ENCODE data around the gene RAI2.
A peak's percentile ranks its signal among the peaks of the same experiment; 100 is the strongest.

The RAI2 gene

GRCh38 chrX:17829566-17829965 lies 31.5 kb downstream of the RAI2 start:
- DNase-seq (ENCODE audit: low read depth), result no peak

DNA sequence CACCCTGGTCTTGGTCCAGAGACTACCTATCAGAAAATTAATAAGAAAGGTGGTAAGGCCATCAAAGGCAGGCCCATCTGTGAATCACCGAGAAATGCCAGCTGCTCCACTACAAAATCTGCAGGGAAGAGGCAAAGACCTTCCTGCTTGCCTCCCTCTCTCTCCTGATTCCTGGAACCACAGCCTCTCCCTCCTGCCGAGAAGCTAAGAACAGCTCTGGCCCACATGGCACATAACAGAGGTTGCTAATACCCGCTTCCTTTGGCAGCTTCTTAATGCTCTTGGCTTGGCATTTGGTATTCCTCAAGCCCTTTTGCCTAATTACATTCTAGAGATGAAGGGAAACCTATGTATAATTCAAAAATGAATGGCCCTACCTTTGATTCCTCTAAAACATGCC lies 32.9 kb downstream of the RAI2 start:
- DNase-seq (ENCODE audit: low read depth), result no peak

DNA sequence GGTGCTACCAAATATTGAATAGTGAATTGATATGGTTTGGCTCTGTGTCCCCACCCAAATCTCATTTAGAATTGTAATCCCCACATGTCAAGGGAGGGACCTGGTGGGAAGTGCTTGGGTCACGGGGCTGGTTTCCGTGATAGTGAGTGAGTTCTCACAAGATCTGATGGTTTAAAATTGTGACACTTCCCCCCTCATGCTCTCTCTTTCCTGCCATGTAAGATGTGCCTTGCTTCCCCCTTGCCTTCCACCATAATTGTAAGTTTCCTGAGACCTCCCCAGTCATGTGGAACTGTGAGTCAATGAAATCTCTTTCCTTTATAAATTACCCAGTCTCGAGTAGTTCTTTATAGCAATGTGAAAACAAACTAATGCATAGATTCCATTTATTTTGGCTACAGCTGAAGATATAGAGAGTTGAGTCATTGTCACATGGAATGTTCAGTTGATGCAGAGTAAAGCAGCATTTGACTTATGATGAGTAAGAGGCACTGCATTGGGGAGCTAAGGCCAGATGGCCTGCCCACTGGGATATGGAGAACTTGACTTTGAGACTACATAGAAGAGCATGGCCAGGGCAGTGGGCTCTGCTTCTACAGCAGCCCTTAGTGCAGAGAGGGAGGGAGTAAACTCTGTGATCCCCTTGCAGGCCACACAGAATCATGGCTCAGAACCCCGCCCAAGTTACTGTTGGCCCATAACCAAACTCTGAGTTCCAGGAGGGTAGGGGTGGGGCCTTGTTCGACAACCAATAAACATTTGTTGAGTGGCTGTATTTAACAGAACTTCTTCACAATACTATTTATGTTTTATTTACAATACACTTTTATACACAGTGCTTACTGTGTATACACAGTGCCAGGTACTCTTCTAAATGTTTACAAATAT lies 34.2 kb downstream of the RAI2 start:
- DNase-seq (ENCODE audit: low read depth), result peak; percentile 32

GRCh38 chrX:17824980-17825379 lies 36.1 kb downstream of the RAI2 start:
- no peak for DNase-seq (ENCODE audit: low read depth)

DNA sequence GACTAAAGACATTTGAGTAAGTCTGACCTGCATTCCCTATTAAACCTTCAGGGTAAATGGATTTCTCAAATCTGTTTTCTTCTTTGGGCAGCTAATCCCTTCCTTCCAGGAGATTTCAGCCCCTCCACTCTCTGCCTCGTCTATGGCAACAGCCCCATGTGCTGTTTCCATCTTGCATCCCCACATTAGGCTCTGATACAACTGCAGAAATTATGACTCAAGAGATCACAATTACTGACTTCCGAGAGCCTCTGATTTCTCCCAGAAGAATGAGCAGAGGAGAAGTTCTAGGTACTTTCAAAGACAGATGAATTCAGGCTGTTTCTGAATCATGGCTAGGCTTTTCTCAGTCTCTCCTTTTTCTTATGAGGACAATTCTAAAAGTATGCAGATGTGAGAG lies 38.7 kb downstream of the RAI2 start:
- no peak for DNase-seq (ENCODE audit: low read depth)

DNA sequence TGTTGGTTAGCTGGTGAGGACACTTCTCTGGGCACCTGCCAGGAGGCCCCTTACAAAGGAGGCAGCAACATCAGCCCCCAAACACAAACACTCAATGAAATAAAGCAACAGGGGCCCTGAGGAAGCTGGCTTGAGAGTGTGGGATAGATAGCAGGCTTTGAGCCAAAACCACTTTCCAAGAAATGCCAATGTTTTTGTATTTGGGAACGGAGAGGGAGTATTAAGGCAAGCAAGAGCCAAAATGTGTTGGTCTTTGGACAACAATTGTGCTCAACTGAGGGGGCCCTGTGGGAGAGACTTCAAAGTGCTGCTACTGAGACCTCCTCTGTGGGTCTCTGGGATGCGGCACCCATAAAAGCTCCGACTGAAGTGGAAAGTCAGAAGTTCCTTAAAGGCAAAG lies 41.0 kb downstream of the RAI2 start:
- no peak for DNase-seq (ENCODE audit: low read depth)

GRCh38 chrX:17818726-17819125 lies 42.4 kb downstream of the RAI2 start:
- DNase-seq (ENCODE audit: low read depth), result no peak

DNA sequence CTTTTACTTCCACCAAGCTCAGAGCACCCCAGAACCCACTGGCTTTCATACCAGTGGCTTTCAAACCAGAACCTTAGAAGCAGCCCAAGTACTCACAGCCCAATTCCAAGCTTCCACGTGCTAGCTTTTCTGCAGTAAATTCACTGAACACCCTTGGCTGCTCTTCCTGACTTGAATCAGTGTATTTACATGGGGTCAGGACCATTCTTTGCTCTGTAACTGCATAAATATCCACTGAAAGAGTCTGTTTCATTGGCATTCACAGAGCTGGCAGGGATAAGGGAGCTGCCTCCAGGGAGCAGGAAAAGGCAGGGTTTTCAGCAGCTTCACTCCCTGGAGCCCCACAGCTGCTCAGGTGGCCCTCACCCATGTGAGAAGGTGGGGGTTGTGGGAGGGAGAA lies 43.8 kb downstream of the RAI2 start:
- no peak for DNase-seq (ENCODE audit: low read depth)

DNA sequence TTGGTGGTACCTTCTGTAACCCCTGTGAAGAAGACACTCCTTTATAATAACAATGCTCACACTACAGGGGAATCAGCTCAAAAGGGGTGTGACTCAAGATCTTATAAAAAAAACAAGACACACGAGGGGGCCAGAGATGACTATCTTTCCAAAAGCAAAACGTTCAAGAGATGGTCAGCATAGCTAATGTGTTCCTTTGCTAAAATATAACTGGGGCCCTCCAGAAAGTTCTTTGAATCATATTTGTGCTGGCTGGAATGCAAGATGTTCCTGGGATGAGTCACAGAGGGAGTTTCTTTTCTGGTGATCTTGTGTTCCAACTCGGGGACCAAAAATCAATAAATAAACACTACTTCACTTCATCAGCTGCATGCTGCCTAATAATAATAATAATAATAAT lies 46.5 kb downstream of the RAI2 start:
- DNase-seq (ENCODE audit: low read depth), result peak; percentile 24

DNA sequence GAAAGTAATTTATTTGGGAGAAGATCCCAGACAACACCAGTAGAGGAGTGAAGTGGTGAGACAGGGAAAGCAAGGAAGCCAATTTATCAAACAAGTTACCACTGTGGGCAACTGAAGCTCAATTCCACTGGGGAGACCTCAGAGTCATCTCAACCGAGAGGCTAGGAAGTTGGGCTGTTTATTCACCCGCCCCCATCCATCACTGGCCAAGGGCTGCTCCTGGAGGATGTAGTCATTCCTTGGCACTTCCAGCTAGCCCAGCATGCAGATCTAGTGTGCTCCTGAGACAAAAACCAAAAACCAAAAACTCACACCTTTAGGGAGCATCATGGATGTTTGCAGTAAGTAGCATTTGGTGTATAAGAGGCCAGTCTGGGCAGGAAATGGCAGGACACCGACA lies 47.0 kb downstream of the RAI2 start:
- DNase-seq (ENCODE audit: low read depth), result no peak

DNA sequence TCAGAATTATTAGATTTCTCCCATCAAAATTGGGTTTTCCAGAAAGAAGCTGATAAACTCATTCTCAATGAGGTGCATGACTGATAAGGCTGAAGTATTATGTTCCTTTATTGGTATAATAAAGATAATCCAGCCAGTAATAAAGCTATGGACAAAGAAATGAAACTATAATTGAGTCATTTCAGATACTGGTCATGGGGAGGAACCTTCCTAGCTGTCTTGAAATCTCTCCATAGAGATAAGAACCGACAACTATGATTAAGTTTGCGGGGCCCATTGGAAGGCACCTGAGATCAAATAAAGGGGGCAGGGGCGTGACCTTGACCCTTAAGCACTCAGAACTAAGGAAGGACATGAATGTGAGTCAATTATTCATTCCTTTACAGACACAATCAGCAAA lies 47.8 kb downstream of the RAI2 start:
- no peak for DNase-seq (ENCODE audit: low read depth)

GRCh38 chrX:17812763-17813162 lies 48.3 kb downstream of the RAI2 start:
- no peak for DNase-seq (ENCODE audit: low read depth)

DNA sequence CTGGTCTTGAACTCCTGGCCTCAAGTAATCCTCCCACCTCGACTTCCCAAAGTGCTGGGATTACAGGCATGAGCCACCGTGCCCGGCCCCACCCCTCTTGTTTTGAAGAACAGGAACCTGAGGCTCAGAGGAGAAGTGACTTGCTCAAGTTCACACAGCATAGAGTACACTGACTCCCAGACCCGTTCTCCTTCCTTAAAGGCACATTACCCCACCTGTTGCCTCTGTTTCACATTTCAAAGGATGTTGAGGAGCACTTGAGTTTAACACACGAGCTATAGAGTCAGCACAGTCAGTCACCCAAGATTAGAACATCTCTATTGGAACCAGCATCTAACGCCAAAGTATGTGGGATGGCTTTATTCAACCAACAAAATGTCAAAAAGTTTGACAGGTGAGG lies 51.1 kb downstream of the RAI2 start:
- no peak for DNase-seq (ENCODE audit: low read depth)

- DNase-seq (ENCODE audit: low read depth), result no peak
Observed at GRCh38 chrX:17809273-17809672, 51.8 kb downstream of the RAI2 start.

- no peak for DNase-seq (ENCODE audit: low read depth)
Observed at GRCh38 chrX:17805120-17805519, 56.0 kb downstream of the RAI2 start.

DNA sequence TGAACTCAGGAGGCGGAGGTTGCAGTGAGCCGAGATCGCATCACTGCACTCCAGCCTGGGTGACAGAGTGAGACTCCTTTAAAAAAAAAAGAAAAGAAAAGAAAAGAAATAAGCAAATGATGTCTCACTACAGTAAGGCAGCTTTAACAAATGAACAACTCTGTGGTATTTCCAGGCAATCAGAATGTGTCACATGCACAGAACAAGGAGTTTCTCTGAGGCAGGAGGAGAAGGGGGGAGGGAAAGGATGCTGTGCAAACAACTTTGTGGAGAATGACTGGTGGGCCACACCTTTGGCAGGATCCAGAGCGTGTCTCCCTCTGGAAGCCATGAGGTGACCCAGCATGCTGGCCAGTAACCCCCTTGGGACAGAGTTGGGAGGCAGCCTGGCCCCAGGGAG lies 57.6 kb downstream of the RAI2 start:
- DNase-seq (ENCODE audit: low read depth), result no peak

DNA sequence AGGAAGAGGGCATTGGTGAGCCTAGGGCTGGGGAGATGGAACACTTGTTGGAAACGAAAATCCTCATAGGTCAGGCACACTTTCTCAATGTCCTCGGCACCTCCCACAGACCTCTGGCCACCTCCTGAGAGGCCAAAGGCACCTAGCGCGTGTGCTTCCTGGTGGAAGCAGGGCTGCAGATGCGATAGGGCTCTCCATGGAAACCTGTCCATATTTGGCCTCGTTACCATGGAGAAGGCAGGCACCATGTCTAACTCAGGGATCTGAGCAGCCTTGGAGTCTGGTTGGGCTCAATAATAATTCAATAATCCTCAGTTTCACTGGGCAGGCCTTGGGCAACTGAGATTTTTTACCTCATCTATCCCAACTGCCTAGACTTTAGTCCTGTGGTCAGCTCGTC lies 58.3 kb downstream of the RAI2 start:
- DNase-seq (ENCODE audit: low read depth), result no peak

- no peak for DNase-seq (ENCODE audit: low read depth)
Observed at GRCh38 chrX:17801431-17801830, 59.7 kb downstream of the RAI2 start.

- DNase-seq (ENCODE audit: low read depth), result no peak
Observed at GRCh38 chrX:17798921-17799320, 62.2 kb downstream of the RAI2 start.

GRCh38 chrX:17792826-17793225 lies 68.3 kb downstream of the RAI2 start:
- no peak for DNase-seq (ENCODE audit: low read depth)

DNA sequence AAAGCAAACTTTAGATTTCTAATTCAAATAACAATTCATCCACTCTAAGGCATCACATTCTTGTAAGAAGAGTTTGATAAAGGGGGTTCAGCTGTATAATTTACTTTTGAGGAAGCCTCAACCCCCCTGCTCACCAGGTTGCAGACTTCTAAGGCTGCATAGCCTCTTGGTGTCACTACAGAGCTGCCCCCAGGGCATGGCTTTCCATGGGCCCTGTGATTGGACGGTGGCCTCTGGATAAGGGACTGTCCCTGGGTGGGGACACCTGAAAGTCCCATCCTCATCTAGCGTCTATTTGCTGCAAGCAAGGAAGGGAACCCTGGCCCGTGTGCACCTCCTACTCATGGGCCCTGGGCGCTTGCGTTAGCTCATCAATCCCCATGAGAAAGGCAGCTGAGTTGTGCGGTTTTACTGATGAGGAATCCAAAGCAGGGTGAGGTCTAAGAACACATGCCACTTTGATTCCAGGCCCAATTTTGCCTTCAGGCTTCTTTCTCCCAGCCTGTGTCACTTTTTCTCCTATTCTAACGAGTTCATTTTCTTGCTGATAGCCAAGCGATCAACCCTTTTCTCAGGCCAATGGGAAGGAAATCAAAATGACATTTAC lies 72.0 kb downstream of the RAI2 start:
- DNase-seq (ENCODE audit: low read depth), result no peak

DNA sequence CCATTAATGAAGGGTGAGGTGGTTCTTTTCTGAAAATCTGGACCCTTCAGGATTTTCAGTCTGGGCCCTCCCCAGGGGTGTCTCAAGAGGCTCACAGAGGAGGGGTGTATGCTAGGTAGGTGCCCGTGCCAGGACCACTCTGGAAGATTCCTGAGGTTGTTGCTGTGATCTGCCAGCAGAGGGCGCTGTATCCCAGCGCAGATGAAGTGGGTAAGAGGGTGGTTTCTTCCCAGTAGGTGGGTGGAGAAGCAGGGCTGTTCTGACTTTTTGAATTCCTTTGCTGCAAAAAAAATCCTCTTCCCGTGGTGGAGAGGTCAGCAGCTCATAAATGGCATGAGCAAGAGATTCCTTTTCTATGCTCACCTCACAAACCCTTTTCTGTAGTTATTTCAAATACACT lies 72.7 kb downstream of the RAI2 start:
- DNase-seq (ENCODE audit: low read depth), result no peak

DNA sequence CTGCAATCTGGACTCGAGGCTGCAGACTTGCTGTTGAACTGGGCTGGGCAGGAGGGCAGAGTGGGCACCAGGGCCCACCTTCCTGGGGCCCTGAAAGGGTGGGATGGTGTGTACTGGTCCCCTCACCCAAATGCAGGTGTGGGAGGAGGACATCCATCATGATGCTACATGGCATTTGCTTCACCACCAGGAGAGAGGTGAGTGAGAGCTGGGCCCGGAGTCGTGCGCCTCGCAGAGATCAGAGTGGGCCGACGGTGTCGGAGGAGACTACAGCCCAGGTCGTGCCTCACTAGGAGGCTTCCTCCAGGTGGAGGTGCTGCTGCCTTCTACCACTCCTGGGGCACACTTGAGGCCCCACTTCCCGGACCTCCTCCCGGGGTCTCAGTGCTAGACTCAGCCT lies 73.5 kb downstream of the RAI2 start:
- DNase-seq (ENCODE audit: low read depth), result no peak
